Hematopoietic multipotent progenitor cell treated with erythropoietin and hydrocortisone succinate and interleukin-3 and kit ligand, for 8 days (in vitro differentiated cells): ENCODE data around the gene JMJD1C.
"Not testable (repeated sequence)": the region's sequence is repeated elsewhere in the genome, so short reads cannot be mapped to it uniquely, and the experiment has no call there.

Experiments
- DNase-seq: peaks from one replicate; pipeline ENCODE4 v3.0.0-alpha.2; 2015

Gene JMJD1C

GRCh38 chr10:63253040-63253439, 212.7 kb downstream of the JMJD1C start:
- no peak for DNase-seq

- DNase-seq, result no peak
These were observed 213.5 kb downstream of the JMJD1C start for GRCh38 chr10:63252095-63252762.

GRCh38 chr10:63250032-63250431, 215.7 kb downstream of the JMJD1C start:
- no peak for DNase-seq

GRCh38 chr10:63247771-63248170, 218.0 kb downstream of the JMJD1C start:
- no peak for DNase-seq

GRCh38 chr10:63246356-63246755, 219.4 kb downstream of the JMJD1C start:
- no peak for DNase-seq

GRCh38 chr10:63241841-63242281, 223.9 kb downstream of the JMJD1C start:
- DNase-seq, result no peak

GRCh38 chr10:63240807-63241206, 225.0 kb downstream of the JMJD1C start:
- DNase-seq, result peak; percentile 60

- DNase-seq, result no peak
These were observed 227.3 kb downstream of the JMJD1C start for GRCh38 chr10:63238501-63238900.

GRCh38 chr10:63237396-63237795, 228.4 kb downstream of the JMJD1C start:
- DNase-seq, result no peak

GRCh38 chr10:63236113-63236935, 229.5 kb downstream of the JMJD1C start:
- peak; percentile 80 for DNase-seq

GRCh38 chr10:63235136-63235535, 230.6 kb downstream of the JMJD1C start:
- not testable (repeated sequence) for DNase-seq

GRCh38 chr10:63229161-63229560, 236.6 kb downstream of the JMJD1C start:
- no peak for DNase-seq

- DNase-seq, result no peak
These were observed 237.5 kb downstream of the JMJD1C start for GRCh38 chr10:63228237-63228636.

GRCh38 chr10:63227207-63227895, 238.4 kb downstream of the JMJD1C start:
- no peak for DNase-seq

GRCh38 chr10:63224241-63224640, 241.5 kb downstream of the JMJD1C start:
- no peak for DNase-seq

GRCh38 chr10:63221950-63222349, 243.8 kb downstream of the JMJD1C start:
- DNase-seq, result no peak

- no peak for DNase-seq
These were observed 246.0 kb downstream of the JMJD1C start for GRCh38 chr10:63219749-63220148.

- DNase-seq, result peak; percentile 76
These were observed 248.6 kb downstream of the JMJD1C start for GRCh38 chr10:63217120-63217605.

GRCh38 chr10:63214571-63214970, 251.2 kb downstream of the JMJD1C start:
- DNase-seq, result no peak

GRCh38 chr10:63213489-63213888, 252.3 kb downstream of the JMJD1C start:
- no peak for DNase-seq

- peak; percentile 18 for DNase-seq
These were observed 255.1 kb downstream of the JMJD1C start for GRCh38 chr10:63210611-63211196.

GRCh38 chr10:63209705-63210104, 256.1 kb downstream of the JMJD1C start:
- no peak for DNase-seq

GRCh38 chr10:63208986-63209385, 256.8 kb downstream of the JMJD1C start:
- no peak for DNase-seq
